Measurements from ENCODE around the gene ADRB1.
A peak's percentile ranks its signal among the peaks of the same experiment; 100 is the strongest.

Gene ADRB1

DNA sequence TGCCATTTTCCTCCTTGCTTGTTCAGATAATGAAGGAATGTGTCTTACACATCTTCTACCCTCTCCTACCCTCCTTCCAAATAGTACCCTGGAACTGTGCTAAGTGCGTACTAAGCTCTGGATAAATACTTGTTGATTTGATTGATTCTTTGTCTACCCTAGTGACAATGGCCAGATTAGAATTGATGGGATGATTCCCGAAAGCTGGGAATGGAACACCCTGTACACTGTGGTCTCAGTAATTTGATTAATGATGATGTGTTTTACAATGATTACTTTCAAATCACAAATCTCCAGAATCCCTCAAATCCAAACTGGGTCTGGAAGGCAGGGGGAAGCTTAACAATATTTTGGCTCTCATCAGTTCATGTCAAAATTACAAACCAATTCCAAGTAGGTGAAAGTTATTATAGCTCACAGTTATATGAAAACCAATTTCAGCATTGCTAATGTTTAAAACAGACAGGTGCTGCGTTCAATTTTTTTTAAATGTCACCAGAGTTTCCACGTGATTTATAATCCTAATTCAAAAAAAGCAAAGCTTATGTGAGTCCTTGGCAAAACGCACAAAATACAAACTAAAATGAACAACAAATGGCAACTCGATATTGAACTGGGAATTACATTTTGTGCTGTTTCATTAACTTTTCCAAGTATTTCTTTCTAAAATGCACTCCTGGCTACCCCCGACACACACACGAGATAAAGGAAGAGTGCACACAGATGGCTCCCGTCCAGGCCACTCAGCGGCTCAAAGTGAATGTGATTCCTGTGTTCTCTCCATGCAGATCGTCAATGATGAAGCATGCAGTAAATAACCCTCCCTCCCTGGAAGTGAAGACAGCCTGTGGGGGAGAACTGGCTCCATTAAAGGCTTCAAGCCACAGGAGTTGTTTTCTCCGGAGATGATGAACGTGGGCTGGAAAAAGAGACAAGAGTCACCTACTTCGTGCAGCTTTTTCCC, 21.7 kb upstream of the ADRB1 start:
- Histone ChIP-seq H3K27me3 (replicated peaks) (no peaks in the 10 kb centered on the region), H3K4me3 (ENCODE audit: low read depth, low read length) (no peak overlapping the region), H3K27ac (no peak overlapping the region), H3K36me3 (replicated peaks) (no peaks in the 10 kb centered on the region)
- no peak for DNase-seq
- in situ Hi-C loops (cut with HindIII; ENCODE audit: low pct_ligation_motif_present, low sequenced_read_pairs) = no loop called here
- TF ChIP-seq, protein P1, sequence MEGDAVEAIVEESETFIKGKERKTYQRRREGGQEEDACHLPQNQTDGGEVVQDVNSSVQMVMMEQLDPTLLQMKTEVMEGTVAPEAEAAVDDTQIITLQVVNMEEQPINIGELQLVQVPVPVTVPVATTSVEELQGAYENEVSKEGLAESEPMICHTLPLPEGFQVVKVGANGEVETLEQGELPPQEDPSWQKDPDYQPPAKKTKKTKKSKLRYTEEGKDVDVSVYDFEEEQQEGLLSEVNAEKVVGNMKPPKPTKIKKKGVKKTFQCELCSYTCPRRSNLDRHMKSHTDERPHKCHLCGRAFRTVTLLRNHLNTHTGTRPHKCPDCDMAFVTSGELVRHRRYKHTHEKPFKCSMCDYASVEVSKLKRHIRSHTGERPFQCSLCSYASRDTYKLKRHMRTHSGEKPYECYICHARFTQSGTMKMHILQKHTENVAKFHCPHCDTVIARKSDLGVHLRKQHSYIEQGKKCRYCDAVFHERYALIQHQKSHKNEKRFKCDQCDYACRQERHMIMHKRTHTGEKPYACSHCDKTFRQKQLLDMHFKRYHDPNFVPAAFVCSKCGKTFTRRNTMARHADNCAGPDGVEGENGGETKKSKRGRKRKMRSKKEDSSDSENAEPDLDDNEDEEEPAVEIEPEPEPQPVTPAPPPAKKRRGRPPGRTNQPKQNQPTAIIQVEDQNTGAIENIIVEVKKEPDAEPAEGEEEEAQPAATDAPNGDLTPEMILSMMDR (IDR thresholded peaks at IDR 0.05; ENCODE audit: low read depth, low read length, missing control alignments) = no peak

DNA sequence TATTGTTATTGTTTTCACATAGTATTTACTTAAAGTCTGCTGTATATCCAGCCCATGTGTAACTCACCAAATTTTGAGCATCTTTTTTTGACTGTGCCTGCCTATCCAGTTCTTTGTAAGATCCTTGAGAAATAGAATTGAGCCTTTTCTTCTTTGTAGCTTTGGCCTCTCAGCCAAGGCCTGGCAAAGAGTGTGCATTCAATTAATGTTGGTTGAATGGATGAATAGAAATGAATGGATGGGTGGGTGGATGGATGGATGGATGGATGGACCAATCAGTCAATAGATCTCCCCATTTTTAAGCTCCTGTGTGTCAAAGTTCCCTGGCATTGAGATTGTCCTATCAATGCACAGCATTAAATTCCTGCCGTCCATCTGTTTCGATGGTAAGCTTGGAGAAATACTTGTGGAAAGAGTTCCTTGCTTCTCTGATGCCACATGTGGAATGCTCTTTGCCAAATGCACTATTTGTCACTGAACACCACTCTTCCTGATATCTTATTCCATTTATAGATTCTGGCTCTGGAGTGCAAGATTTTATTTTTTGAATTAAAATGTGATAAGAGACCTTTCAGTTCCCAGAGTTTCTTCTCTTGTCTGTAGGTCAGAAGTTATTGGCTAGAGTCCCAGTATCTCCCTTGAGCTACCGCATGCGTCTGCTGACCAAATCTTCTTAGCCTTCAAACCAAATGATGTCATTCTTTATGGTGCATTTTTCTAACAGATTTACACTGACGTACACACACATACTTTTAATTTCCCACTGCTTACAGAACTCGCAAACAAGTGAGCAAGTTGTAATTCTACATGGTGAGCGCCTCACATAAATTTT, 20.7 kb upstream of the ADRB1 start:
- TF ChIP-seq, protein P1 (IDR thresholded peaks at IDR 0.05; ENCODE audit: low read depth, low read length, missing control alignments) = no peak
- in situ Hi-C loops (cut with HindIII; ENCODE audit: low pct_ligation_motif_present, low sequenced_read_pairs) = no loop called here

DNA sequence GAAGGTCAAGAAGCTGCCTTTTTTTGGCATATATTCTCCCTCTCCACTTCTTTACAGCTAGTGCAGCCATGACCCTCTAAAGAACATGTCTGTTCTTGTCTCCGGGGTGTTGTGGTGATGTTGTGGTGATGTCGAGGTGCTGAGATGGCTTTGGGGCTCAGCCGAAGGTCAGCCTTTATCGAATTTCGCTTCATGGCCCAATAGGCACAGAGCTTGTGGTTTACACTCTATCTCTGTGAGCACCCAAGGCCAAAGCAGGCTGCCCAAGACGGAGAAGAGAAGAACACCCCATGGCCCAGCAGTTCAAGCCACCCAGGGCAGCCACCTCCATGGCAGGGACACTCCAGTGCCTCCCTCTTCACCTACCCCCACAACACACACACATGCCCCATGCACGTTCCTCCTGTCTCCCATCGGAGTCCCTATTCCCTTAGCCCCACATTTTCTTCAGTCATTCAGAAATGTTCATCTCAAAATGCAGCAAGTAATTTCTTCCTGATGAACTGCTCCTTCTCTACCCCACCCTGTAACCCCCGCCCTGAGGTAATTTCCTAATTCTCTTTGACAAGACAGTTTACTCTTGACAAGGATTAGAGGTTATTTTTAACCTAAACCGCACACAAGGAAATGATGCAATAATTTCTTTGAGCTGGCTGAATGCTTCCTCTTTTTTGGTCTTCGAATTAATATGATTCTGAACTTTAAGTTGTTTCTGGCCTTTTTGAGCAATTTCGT, 18.6 kb upstream of the ADRB1 start:
- Histone ChIP-seq H3K27me3 (replicated peaks) (no peaks in the 10 kb centered on the region), H3K27ac (no peak overlapping the region), H3K4me3 (ENCODE audit: low read depth, low read length) (no peak overlapping the region), H3K36me3 (replicated peaks) (no peaks in the 10 kb centered on the region)
- in situ Hi-C loops (cut with HindIII; ENCODE audit: low pct_ligation_motif_present, low sequenced_read_pairs) = no loop called here
- TF ChIP-seq, protein P1 (IDR thresholded peaks at IDR 0.05; ENCODE audit: low read depth, low read length, missing control alignments) = no peak
- DNase-seq = no peak

More for the DNA sequence above, 20.7 kb upstream of the ADRB1 start:
- no peaks in the 10 kb centered on the region for H3K27me3 ChIP-seq (replicated peaks)
- H3K27ac ChIP-seq = no peak overlapping the region
- H3K36me3 ChIP-seq (replicated peaks) = no peaks in the 10 kb centered on the region
- peak; percentile 74 for DNase-seq
- no peak overlapping the region for H3K4me3 ChIP-seq (ENCODE audit: low read depth, low read length)

DNA sequence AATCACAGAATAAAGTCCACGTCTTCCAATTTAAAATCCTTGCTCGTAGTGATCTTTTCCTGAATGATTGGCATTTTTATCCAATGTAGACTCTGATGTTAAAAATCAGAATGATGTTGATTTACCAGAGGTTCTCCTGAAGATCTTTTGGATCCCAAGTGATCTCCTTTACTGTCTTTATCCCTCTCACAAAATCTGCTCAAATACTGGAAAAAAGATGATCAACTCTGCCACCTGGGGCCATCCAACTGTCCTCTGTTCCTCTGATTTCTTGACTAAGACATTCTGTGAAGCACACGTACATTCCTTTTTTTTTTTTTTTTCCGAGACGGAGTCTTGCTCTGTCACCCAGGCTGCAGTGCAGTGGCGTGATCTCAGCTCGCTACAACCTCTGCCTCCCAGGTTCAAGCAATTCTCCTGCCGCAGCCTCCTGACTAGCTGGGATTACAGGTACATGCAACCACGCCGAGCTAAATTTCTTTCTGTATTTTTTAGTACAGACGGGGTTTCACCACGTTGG, 18.0 kb upstream of the ADRB1 start:
- in situ Hi-C loops (cut with HindIII; ENCODE audit: low pct_ligation_motif_present, low sequenced_read_pairs) = no loop called here
- Histone ChIP-seq H3K4me3 (ENCODE audit: low read depth, low read length) (no peak overlapping the region), H3K36me3 (replicated peaks) (no peaks in the 10 kb centered on the region), H3K27me3 (replicated peaks) (no peaks in the 10 kb centered on the region), H3K27ac (peak overlapping the region; percentile 87)
- DNase-seq = no peak
- TF ChIP-seq, protein P1 (IDR thresholded peaks at IDR 0.05; ENCODE audit: low read depth, low read length, missing control alignments) = no peak
